Retinal pigment epithelial cell (primary cell): ENCODE data around the gene OGG1.
"Not testable (repeated sequence)": the region's sequence is repeated elsewhere in the genome, so short reads cannot be mapped to it uniquely, and the experiment has no call there.

Experiments
- DNase-seq: peaks from one replicate; pipeline ENCODE4 v3.0.0-alpha.2; 2010; ENCODE audit warnings: low read depth
- H3K4me3 ChIP-seq: 2 replicates; pipeline ENCODE4 v1.5.1; 2011; ENCODE audit warnings: mild to moderate bottlenecking, low read length, control low read depth, moderate library complexity
- CTCF ChIP-seq: conservative IDR thresholded peaks from 2 replicates; pipeline ENCODE4 v1.5.1; 2011; ENCODE audit warnings: low read depth, low read length, control low read depth, inconsistent platforms

The OGG1 gene

GRCh38 chr3:9769426-9770275, 19.9 kb downstream of the OGG1 start, which contains the start of gene CAMK1:
CAMK1 (minus strand) TSS chr3:9769947; CDS start chr3:9767749, 2,198 bp downstream.
- no peak for TF ChIP-seq CTCF
- H3K4me3 ChIP-seq = peak within 1 kb of the TSS; percentile 61
- DNase-seq = no peak

GRCh38 chr3:9770276-9770812, 20.6 kb downstream of the OGG1 start:
- no peak for TF ChIP-seq CTCF
- DNase-seq = no peak
- peak overlapping the region; percentile 61 for H3K4me3 ChIP-seq

- not testable (repeated sequence) for DNase-seq
Measured at GRCh38 chr3:9771007-9771406, 21.3 kb downstream of the OGG1 start.

GRCh38 chr3:9776896-9777693, 27.3 kb downstream of the OGG1 start:
- no peak for DNase-seq
- no peak overlapping the region for H3K4me3 ChIP-seq
- no peak for TF ChIP-seq CTCF

More at GRCh38 chr3:9771007-9771406, 21.3 kb downstream of the OGG1 start:
- not testable (repeated sequence) for H3K4me3 ChIP-seq

- no peak for TF ChIP-seq CTCF
- no peak overlapping the region for H3K4me3 ChIP-seq
- DNase-seq = no peak
Measured at GRCh38 chr3:9777694-9778021, 27.9 kb downstream of the OGG1 start.

- no peak for TF ChIP-seq CTCF
- no peak overlapping the region for H3K4me3 ChIP-seq
- no peak for DNase-seq
Measured at GRCh38 chr3:9778143-9779074, 28.7 kb downstream of the OGG1 start.
